Endothelial cell of umbilical vein (primary cell): ENCODE data around the gene LRCOL1. TPM values are rescaled to one million over a fixed set of nuclear protein-coding genes. Genes with fewer than 3 reads are reported as not detected.

Experiments
- BruUV-seq: library from RNA; stranded (reverse); fragments of 400-500 nt; replicated peaks from 2 replicates; lab custom pipeline; 2021; lab: Mats Ljungman, UMichigan
- CTCF ChIA-PET: fragments of 300-600, 350-600 bp; sonication (Branson Sonifier 250); formaldehyde crosslinking; loops from one replicate; lab custom pipeline; 2021; ENCODE audit warnings: antibody characterized with exemption, inconsistent platforms; lab: Charles Lee
- POLR2A ChIA-PET: fragments of 300-600, 350-600 bp; sonication (Branson Sonifier 250); formaldehyde crosslinking; loops from one replicate; lab custom pipeline; 2021; ENCODE audit warnings: antibody characterized with exemption, inconsistent platforms; lab: Charles Lee
- DNase-seq: peaks from one replicate; pipeline ENCODE4 v3.0.0-alpha.2; 2011; ENCODE audit warnings: low read depth, low spot score
- FAIRE-seq: peaks from 2 replicates; lab custom pipeline; 2011; peaks lifted over from hg19 to GRCh38; lab: Jason Lieb, UNC
- H2AFZ ChIP-seq: 2 replicates; pipeline ENCODE4 v1.6.0; 2012; ENCODE audit warnings: low read depth, low read length, control low read depth, inconsistent platforms
- H3K27ac ChIP-seq: 2 replicates; pipeline ENCODE4 v1.5.1; 2011; ENCODE audit warnings: low read depth, mild to moderate bottlenecking, control low read depth, low read length, moderate library complexity; ENCODE audit not compliant: insufficient read depth
- H3K27me3 ChIP-seq, 2 experiments: 2 replicates each; pipeline versions ENCODE4 v1.6.0 to v1.6.1; 2011; ENCODE audit warnings: low read length in 2 of 2, mixed read lengths in 1 of 2; ENCODE audit not compliant: control insufficient read depth in 2 of 2, insufficient read depth in 2 of 2
- H3K36me3 ChIP-seq, 2 experiments: 2 replicates in 1 of 2; 3 replicates in 1 of 2; pipeline ENCODE4 v1.5.1; 2011; ENCODE audit warnings: low read length in 2 of 2, mild to moderate bottlenecking in 1 of 2, moderate library complexity in 1 of 2; ENCODE audit not compliant: control insufficient read depth in 2 of 2, insufficient read depth in 2 of 2; ENCODE audit errors: extremely low read depth in 1 of 2
- H3K4me1 ChIP-seq: 3 replicates; pipeline ENCODE4 v1.5.1; 2011; ENCODE audit warnings: mild to moderate bottlenecking, low read length; ENCODE audit not compliant: control insufficient read depth, insufficient read depth; ENCODE audit errors: extremely low read depth
- H3K4me2 ChIP-seq: 2 replicates; pipeline ENCODE4 v1.6.1; 2011; ENCODE audit warnings: low read length, control low read depth, mixed read lengths; ENCODE audit not compliant: insufficient read depth
- H3K4me3 ChIP-seq, 3 experiments: fragments of 200-600 bp in 1 of 3; sonication (generic), shearing (Covaris generic) in 1 of 3; replicated peaks in 1 of 3; 2 replicates each; pipeline ENCODE4 v1.5.1; 2011 to 2016; ENCODE audit warnings: control low read depth in 3 of 3, low read length in 3 of 3, mild to moderate bottlenecking in 2 of 3, inconsistent platforms in 1 of 3, low read depth in 1 of 3, moderate library complexity in 1 of 3; ENCODE audit not compliant: insufficient read depth in 1 of 3
- H3K79me2 ChIP-seq: 2 replicates; pipeline ENCODE4 v1.6.0; 2012; ENCODE audit warnings: low read length, inconsistent platforms; ENCODE audit not compliant: control insufficient read depth, insufficient read depth
- H3K9ac ChIP-seq: replicated peaks from 2 replicates; pipeline ENCODE3; 2011; ENCODE audit warnings: low read length, control low read depth; ENCODE audit not compliant: insufficient read depth; ENCODE audit errors: extremely low read depth
- H3K9me1 ChIP-seq: replicated peaks from 3 replicates; pipeline ENCODE4 v1.6.0; 2011; ENCODE audit warnings: mild to moderate bottlenecking, low read length; ENCODE audit not compliant: control insufficient read depth, insufficient read depth; ENCODE audit errors: extremely low read depth
- H3K9me3 ChIP-seq: replicated peaks from 2 replicates; pipeline ENCODE4 v1.5.1; 2012; ENCODE audit warnings: low read length, inconsistent platforms; ENCODE audit not compliant: control insufficient read depth, insufficient read depth
- H4K20me1 ChIP-seq: replicated peaks from 2 replicates; pipeline ENCODE3; 2011; ENCODE audit warnings: mild to moderate bottlenecking, low read length; ENCODE audit not compliant: control insufficient read depth, insufficient read depth; ENCODE audit errors: extremely low read depth
- CTCF ChIP-seq, 2 donors: IDR thresholded peaks; 1 replicate in 1 of 2; 2 replicates in 1 of 2; pipeline ENCODE4 v1.5.1; 2011; ENCODE audit warnings: low read length in 2 of 2, mild to moderate bottlenecking in 2 of 2, moderate library complexity in 2 of 2, control low read depth in 1 of 2, inconsistent platforms in 1 of 2, low read depth in 1 of 2; ENCODE audit not compliant: insufficient read depth in 1 of 2; ENCODE audit errors: extremely low read depth in 1 of 2
- EZH2 ChIP-seq: IDR thresholded peaks from 2 replicates; pipeline ENCODE4 v1.6.1; 2012; ENCODE audit warnings: borderline replicate concordance, low read depth, mild to moderate bottlenecking, moderate library complexity, low read length, inconsistent platforms; ENCODE audit not compliant: severe bottlenecking
- FOS ChIP-seq: IDR thresholded peaks from 2 replicates; pipeline ENCODE4 v1.6.1; 2011; ENCODE audit warnings: mild to moderate bottlenecking, low read length, moderate library complexity, borderline replicate concordance; ENCODE audit not compliant: insufficient read depth
- GATA2 ChIP-seq: IDR thresholded peaks from 2 replicates; pipeline ENCODE4 v1.7.0; 2011; ENCODE audit warnings: low read depth, mild to moderate bottlenecking, moderate library complexity, mixed read lengths, low read length; ENCODE audit not compliant: insufficient read length, insufficient read depth
- JUN ChIP-seq: IDR thresholded peaks from 2 replicates; pipeline ENCODE4 v1.6.1; 2011; ENCODE audit warnings: borderline replicate concordance, low read depth; ENCODE audit not compliant: insufficient read length, insufficient read depth
- MAX ChIP-seq: IDR thresholded peaks from 2 replicates; pipeline ENCODE4 v1.6.1; 2011; ENCODE audit not compliant: insufficient read depth, insufficient read length
- MYC ChIP-seq: IDR thresholded peaks from one replicate; pipeline ENCODE4 v1.6.1; 2011; ENCODE audit warnings: mild to moderate bottlenecking, low read depth, low read length
- POLR2A ChIP-seq: IDR thresholded peaks from 2 replicates; pipeline ENCODE4 v1.6.1; 2012; ENCODE audit warnings: low read depth, mild to moderate bottlenecking, control low read depth, low read length
- POLR2AphosphoS5 ChIP-seq: IDR thresholded peaks from 2 replicates; pipeline ENCODE4 v1.6.1; 2012; ENCODE audit warnings: low read depth, mild to moderate bottlenecking, control low read depth, low read length, moderate library complexity; ENCODE audit not compliant: insufficient read depth
- dilution Hi-C: fragments of 300-500 bp; cut with MboI; formaldehyde crosslinking; loops from one replicate; pipeline ENCODE4 v1.15.0; 2019; ENCODE audit warnings: low sequenced_read_pairs; ENCODE audit not compliant: extremely low pct_ligation_motif_present
- intact Hi-C: fragments of 100-400 bp; cut with micrococcal nuclease; formaldehyde crosslinking; loops from one replicate; pipeline ENCODE4 v1.10.0; 2022
- polyA plus RNA-seq, 4 experiments: library from polyadenylated mRNA; depleted of rRNA in 3 of 4; stranded (reverse) in 3 of 4; unstranded in 1 of 4; fragments of >200 nt; gene quantifications; 2 replicates each; pipeline versions ENCODE4 v1.2.1 to v1.2.3, GENCODE V29; 2011 to 2012; ENCODE audit warnings: missing spikeins in 1 of 4
- total RNA-seq: library from RNA; stranded (reverse); gene quantifications from 2 replicates; pipeline ENCODE4 v1.2.3, GENCODE V29; 2021

The LRCOL1 gene
- total and polyA plus RNA-seq, 2 donors (not counting 3 experiments of a cell fraction or from before 2014, with no cell fraction given) = 1.2 to 1.5 TPM

DNA sequence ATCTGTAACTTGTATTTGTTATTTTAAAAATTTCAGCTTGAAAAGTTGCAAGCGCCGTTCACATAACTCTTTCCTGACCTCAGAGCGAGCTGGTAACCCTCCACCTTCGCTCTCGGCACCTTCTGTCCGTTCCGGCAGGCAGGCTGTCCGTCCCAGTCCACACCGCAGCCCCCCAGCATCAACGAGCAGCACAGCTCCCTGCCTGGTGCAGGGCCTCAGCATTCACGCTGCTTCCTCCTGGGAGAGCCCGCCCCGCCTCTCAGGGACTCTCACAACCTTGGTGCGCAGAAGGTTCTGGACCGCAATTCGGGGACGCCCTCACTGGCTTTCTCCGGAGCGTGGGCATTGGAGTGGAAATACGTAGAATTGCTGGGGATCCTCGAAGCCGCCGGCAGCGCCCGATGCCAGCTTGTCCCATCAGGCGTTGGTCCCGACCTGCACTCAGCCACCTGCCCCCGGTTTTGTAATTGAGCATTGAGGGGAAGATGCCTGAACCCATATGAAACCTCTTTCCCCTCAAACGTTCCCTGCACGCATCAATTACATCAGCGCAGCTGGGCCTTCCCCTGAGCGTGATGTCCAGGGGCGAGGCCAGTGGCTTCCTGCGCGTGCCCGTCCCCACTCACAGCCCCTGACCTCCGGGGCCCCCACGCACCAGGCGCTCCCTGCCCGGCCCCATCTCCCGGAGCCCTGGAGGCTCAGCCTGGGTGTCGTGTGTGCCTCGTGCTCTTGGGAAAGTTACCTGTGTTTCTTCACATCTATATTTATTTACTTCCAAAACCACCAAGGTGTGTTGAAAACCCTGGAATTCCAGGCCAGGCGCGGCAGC, 19.1 kb downstream of the LRCOL1 start:
- intact Hi-C loops = no loop called here
- CTCF ChIA-PET = no interaction called here
- no peak for DNase-seq

GRCh38 chr12:132588821-132589669, 21.3 kb downstream of the LRCOL1 start:
- FAIRE-seq = no peak
- Histone ChIP-seq H3K79me2 (no peaks in the 10 kb centered on the region), H4K20me1 (no peaks in the 10 kb centered on the region), H3K4me1 (no peaks in the 10 kb centered on the region), H2AFZ (no peak overlapping the region), H3K4me2 (no peak overlapping the region), H3K9me1 (no peaks in the 10 kb centered on the region), H3K9me3 (no peaks in the 10 kb centered on the region), H3K36me3 (no peaks in the 10 kb centered on the region), H3K27me3 (no peaks in the 10 kb centered on the region), H3K27ac (no peak overlapping the region), H3K9ac (no peak overlapping the region), H3K4me3 (no peak overlapping the region)
- no peak for TF ChIP-seq GATA2
- no peak for TF ChIP-seq JUN
- TF ChIP-seq POLR2AphosphoS5 = no peak
- TF ChIP-seq MYC = no peak
- TF ChIP-seq CTCF (IDR thresholded peaks at IDR 0.05; ENCODE audit: extremely low read depth in 1 of 2, insufficient read depth in 1 of 2, low read depth in 1 of 2, low read length in 2 of 2) = no peak
- TF ChIP-seq FOS = no peak
- no peak for TF ChIP-seq EZH2
- TF ChIP-seq MAX = no peak
- TF ChIP-seq POLR2A = no peak
- dilution Hi-C loops = no loop called here
- BruUV-seq = no TSS peak
- CTCF ChIA-PET = interaction anchor here (1.1 to 1.3 kb wide), 3 partner anchors 23 to 28 kb away, joined by 3 to 4 read pairs (median 3); no protein-coding TSS in a partner anchor
- intact Hi-C loops = no loop called here
- DNase-seq = no peak
- POLR2A ChIA-PET = no interaction called here

More for the DNA sequence above, 19.1 kb downstream of the LRCOL1 start:
- no peaks in the 10 kb centered on the region for H4K20me1 ChIP-seq
- no peak overlapping the region for H3K4me2 ChIP-seq
- no peaks in the 10 kb centered on the region for H3K4me1 ChIP-seq
- no peak overlapping the region for H3K4me3 ChIP-seq
- no peaks in the 10 kb centered on the region for H3K36me3 ChIP-seq
- no peak overlapping the region for H3K9ac ChIP-seq
- no peaks in the 10 kb centered on the region for H3K79me2 ChIP-seq
- BruUV-seq = no TSS peak
- no peak for FAIRE-seq
- H2AFZ ChIP-seq = no peak overlapping the region
- no peaks in the 10 kb centered on the region for H3K9me1 ChIP-seq
- no peaks in the 10 kb centered on the region for H3K27me3 ChIP-seq
- dilution Hi-C loops = no loop called here
- no peak overlapping the region for H3K27ac ChIP-seq
- TF ChIP-seq POLR2AphosphoS5 (no peak), MYC (no peak)
- H3K9me3 ChIP-seq = no peaks in the 10 kb centered on the region
- POLR2A ChIA-PET = no interaction called here
